AG04449 (cell line): Measurements from ENCODE around the gene ARHGAP12.

Source experiments
- CTCF ChIA-PET: fragments of 350-600 bp; formaldehyde crosslinking; extraction: SDS; loops from one replicate; lab custom pipeline; 2021; ENCODE audit warnings: antibody characterized with exemption; lab: Yijun Ruan, JAX
- POLR2A ChIA-PET: fragments of 400-600, 350-600 bp; formaldehyde crosslinking; extraction: SDS; loops from one replicate; lab custom pipeline; 2020; ENCODE audit warnings: antibody characterized with exemption, inconsistent platforms; lab: Yijun Ruan, JAX
- DNase-seq: peaks from one replicate; pipeline ENCODE4 v3.0.0-alpha.2; 2010; ENCODE audit warnings: low read depth, low spot score
- H3K4me3 ChIP-seq: 2 replicates; pipeline ENCODE4 v1.5.1; 2011; ENCODE audit warnings: low read depth, mild to moderate bottlenecking, control low read depth, low read length
- TF ChIP-seq, protein P1 (sequence below): IDR thresholded peaks from one replicate; pipeline ENCODE4 v1.5.1; 2011; ENCODE audit warnings: mild to moderate bottlenecking, moderate library complexity, low read length, control low read depth, inconsistent platforms; ENCODE audit not compliant: insufficient read depth; ENCODE audit errors: missing control alignments

The ARHGAP12 gene

DNA sequence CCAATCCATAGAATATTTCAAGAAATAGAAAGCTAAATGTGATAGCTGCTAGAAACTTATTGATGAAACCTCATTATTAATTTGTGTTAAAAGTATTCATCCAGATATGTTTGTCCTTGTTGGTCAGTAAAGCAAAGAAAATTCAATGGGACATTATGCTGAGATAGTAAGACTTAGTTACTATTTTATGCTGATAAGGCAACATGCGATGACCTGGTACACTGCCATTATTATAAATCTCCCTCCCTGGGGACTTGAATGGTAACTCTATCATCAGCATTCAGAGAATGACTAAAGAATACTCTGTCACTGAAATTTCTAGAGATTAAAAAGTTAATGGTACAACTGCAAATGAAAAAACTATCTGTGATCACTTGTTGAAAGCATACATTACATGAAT, 54.9 kb downstream of the ARHGAP12 start:
- CTCF ChIA-PET = interaction anchor here (1.3 to 1.9 kb wide), 2 partner anchors 11 to 74 kb away, joined by 3 to 11 read pairs; no protein-coding TSS in a partner anchor
- TF ChIP-seq, protein P1, sequence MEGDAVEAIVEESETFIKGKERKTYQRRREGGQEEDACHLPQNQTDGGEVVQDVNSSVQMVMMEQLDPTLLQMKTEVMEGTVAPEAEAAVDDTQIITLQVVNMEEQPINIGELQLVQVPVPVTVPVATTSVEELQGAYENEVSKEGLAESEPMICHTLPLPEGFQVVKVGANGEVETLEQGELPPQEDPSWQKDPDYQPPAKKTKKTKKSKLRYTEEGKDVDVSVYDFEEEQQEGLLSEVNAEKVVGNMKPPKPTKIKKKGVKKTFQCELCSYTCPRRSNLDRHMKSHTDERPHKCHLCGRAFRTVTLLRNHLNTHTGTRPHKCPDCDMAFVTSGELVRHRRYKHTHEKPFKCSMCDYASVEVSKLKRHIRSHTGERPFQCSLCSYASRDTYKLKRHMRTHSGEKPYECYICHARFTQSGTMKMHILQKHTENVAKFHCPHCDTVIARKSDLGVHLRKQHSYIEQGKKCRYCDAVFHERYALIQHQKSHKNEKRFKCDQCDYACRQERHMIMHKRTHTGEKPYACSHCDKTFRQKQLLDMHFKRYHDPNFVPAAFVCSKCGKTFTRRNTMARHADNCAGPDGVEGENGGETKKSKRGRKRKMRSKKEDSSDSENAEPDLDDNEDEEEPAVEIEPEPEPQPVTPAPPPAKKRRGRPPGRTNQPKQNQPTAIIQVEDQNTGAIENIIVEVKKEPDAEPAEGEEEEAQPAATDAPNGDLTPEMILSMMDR = no peak
- H3K4me3 ChIP-seq = no peak overlapping the region
- POLR2A ChIA-PET = no interaction called here
- no peak for DNase-seq

DNA sequence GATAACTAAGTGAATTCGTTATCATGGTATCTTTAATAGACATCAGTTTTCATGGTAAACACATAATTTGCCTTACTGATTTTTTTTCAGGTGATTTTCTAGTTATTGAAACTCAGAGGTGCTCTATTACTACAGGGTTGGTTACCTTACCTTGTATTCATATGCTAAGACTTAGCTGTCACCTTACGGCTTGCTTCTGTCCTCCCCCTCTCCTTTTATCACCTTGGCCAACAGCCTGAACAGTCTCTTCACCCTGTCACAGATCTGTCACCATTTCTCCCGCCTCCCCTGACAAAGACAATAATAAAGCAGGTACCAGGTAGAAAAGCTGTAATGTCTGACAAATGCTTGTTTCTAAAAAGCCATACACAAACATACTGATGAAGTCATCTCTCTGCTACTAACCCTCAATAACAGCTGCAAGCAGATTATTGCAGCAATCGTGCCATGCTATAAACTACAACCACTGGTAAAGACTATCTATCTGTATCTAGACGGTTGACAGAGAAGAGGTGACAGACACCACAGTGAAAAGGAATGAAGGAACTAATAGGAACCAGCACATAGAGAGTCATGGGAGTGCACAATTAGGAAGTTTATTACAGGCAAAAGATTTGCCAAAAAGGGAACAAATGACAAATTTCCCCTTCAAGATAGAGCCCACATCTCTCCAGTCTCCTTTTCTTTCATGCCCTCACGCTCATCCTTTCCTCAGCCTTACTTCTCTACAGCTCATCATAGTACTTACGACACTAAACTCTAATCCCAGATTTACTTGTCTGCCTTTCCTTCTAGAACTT, 57.2 kb downstream of the ARHGAP12 start:
- TF ChIP-seq, protein P1 = no peak
- H3K4me3 ChIP-seq = no peak overlapping the region
- POLR2A ChIA-PET = no interaction called here
- DNase-seq = no peak
- CTCF ChIA-PET = interaction anchor here (1.6 to 1.9 kb wide), 3 partner anchors 7 to 10 kb away, joined by 6 to 10 read pairs (median 7); no protein-coding TSS in a partner anchor

DNA sequence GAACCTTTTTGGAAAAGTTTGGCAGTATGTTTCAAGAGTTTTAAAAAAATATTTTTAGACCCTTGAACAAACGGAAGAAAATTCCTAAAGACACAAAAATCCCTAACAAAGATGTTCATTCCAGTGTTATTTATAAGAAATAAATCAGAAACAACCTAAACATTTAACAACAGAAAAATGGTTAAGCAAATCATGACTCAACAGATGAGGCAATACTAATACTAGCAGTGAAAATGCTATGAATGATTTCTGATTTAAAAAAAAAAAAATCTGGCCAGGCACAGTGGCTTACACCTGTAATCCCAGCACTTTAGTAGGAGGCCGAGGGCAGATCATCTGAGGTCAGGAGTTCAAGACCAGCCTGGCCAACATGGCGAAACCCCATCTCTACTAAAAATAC, 61.0 kb downstream of the ARHGAP12 start:
- H3K4me3 ChIP-seq = no peak overlapping the region
- TF ChIP-seq, protein P1 = no peak
- ChIA-PET CTCF (no interaction called here), POLR2A (no interaction called here)
- DNase-seq = no peak

DNA sequence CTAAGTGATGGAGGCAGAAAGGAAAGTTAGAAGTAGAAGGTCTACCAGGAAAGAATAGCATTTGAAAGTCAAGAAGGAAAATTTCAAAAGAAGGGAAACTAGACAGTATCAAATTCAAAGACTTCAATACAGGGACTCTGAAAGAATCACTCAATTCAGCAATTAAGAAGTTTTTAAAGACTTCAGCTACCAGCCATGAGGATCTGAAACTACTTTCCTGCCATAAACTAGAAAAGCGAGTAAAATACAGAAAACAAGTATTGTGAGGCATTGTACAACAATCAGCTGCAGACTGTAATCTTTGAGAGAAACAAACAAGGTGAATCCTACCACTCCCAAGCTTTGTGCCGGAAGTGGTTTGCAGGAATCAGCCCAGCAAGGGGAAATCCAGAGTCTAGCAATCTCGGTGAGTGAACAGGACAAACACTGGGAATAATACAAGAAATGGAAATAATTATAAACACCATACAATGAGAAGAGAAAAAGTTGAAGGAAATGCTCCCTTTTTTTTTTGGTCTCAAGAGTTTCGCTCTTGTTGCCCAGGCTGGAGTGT, 62.4 kb downstream of the ARHGAP12 start:
- POLR2A ChIA-PET = no interaction called here
- DNase-seq = no peak
- TF ChIP-seq, protein P1 = no peak
- H3K4me3 ChIP-seq = no peak overlapping the region
- CTCF ChIA-PET = interaction anchor here (0.9 kb wide), 1 partner anchor 138 kb away, joined by 3 read pairs; no protein-coding TSS in a partner anchor

DNA sequence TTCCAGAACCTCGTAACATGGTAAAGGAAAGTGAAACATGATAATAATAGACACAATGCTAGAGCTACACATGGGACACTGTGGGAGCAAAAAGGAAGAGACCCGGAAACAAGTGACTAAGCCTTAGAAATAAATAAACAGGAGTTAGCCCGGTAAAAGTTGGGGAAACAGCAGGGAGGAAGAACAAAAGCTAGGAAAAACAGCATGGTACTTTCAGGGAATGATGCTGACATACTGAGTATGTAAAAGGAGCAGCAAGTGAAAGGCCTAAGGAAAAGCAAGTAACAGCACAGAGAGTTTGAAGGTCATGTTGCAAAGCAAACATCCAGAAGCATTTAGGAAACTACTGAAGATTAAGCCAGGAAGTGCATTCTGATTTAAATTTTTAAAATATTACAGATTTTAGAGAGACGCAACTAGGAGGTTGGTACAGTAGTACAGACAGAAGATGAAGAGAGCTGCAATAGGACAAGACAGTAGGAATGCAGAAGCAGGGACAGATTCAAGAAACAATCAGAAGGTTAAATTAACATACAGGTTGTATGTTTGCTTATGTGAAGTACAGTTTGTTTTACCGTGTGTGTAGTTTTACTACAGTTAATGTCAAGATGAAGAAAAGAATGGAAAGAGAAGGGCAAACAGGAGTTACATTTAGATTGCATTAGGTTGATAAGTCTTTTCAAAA, 63.7 kb downstream of the ARHGAP12 start:
- DNase-seq = no peak

More for the DNA sequence above, 63.7 kb downstream of the ARHGAP12 start:
- ChIA-PET CTCF (interaction anchor here (0.9 to 1.1 kb wide), 3 partner anchors 82 to 346 kb away, joined by 3 to 4 read pairs (median 3); no protein-coding TSS in a partner anchor), POLR2A (no interaction called here)
- no peak overlapping the region for H3K4me3 ChIP-seq
- TF ChIP-seq, protein P1 = no peak
